HG02970 (cell line): Measurements from ENCODE around the gene SHE.
"Not testable (repeated sequence)": the region's sequence is repeated elsewhere in the genome, so short reads cannot be mapped to it uniquely, and the experiment has no call there.

Experiments
- ATAC-seq: cut with Tn5 transposase; IDR thresholded peaks from one replicate; pipeline ENCODE4 v1.9.1; 2021; ENCODE audit warnings: mild to moderate bottlenecking, moderate library complexity, moderate number of reproducible peaks; ENCODE audit not compliant: unreplicated experiment, low FRiP score

The SHE gene

GRCh38 chr1:154517661-154518060 lies 15.4 kb upstream of the SHE start:
- no peak for ATAC-seq

GRCh38 chr1:154514066-154514553 lies 11.9 kb upstream of the SHE start:
- no peak for ATAC-seq

GRCh38 chr1:154512760-154513159 lies 10.5 kb upstream of the SHE start:
- ATAC-seq = no peak

GRCh38 chr1:154503898-154504297 lies 1.7 kb upstream of the SHE start:
- ATAC-seq = no peak

- ATAC-seq = no peak
Measured at GRCh38 chr1:154502744-154503115, 518 bp upstream of the SHE start.

- ATAC-seq = no peak
Measured at GRCh38 chr1:154501423-154502065, 668 bp downstream of the SHE start.

- no peak for ATAC-seq
Measured at GRCh38 chr1:154500533-154500932, 1.7 kb downstream of the SHE start.

- ATAC-seq = no peak
Measured at GRCh38 chr1:154499446-154499845, 2.8 kb downstream of the SHE start.

- no peak for ATAC-seq
Measured at GRCh38 chr1:154497026-154497806, 5.0 kb downstream of the SHE start.

- no peak for ATAC-seq
Measured at GRCh38 chr1:154496383-154496782, 5.8 kb downstream of the SHE start.

GRCh38 chr1:154495496-154496273 lies 6.5 kb downstream of the SHE start:
- no peak for ATAC-seq

GRCh38 chr1:154493276-154493675 lies 8.9 kb downstream of the SHE start:
- no peak for ATAC-seq

GRCh38 chr1:154492115-154492514 lies 10.1 kb downstream of the SHE start:
- ATAC-seq = no peak

- ATAC-seq = no peak
Measured at GRCh38 chr1:154490317-154490716, 11.9 kb downstream of the SHE start.

GRCh38 chr1:154489695-154490274 lies 12.4 kb downstream of the SHE start:
- ATAC-seq = no peak

GRCh38 chr1:154488922-154489321 lies 13.3 kb downstream of the SHE start:
- ATAC-seq = no peak

GRCh38 chr1:154486756-154487155 lies 15.5 kb downstream of the SHE start:
- ATAC-seq = not testable (repeated sequence)

GRCh38 chr1:154485910-154486496 lies 16.2 kb downstream of the SHE start:
- ATAC-seq = no peak

GRCh38 chr1:154485106-154485505 lies 17.1 kb downstream of the SHE start:
- no peak for ATAC-seq
